Measurements from ENCODE around the gene CHSY1. TPM values are rescaled to one million over a fixed set of nuclear protein-coding genes. Genes with fewer than 3 reads are reported as not detected.
A peak's percentile ranks its signal among the peaks of the same experiment; 100 is the strongest.

CHSY1 gene
- total and polyA plus RNA-seq, 2 of the 13 experiments (the other 11 are each of a cell fraction or from before 2014, with no cell fraction given): 13.3 to 13.7 TPM

- 0 out of 2 replicates have a peak, but pooled peaks have one; percentile 50 for TF ChIP-seq ZBTB10 (CRISPR knock-in tag; IDR thresholded peaks at IDR 0.05; ENCODE audit: borderline replicate concordance)
- no peak; the same call in 1 of the 2 replicates for TF ChIP-seq CTCF (CRISPR knock-in tag; IDR thresholded peaks at IDR 0.05)
- TF ChIP-seq MTERF4 (CRISPR knock-in tag; IDR thresholded peaks at IDR 0.05): no peak
- TF ChIP-seq NBN (conservative IDR thresholded peaks at IDR 0.05): no peak
- 0 out of 2 replicates have a peak, but pooled peaks have one; percentile 19 for TF ChIP-seq HOXA9 (CRISPR knock-in tag; IDR thresholded peaks at IDR 0.05; ENCODE audit: borderline replicate concordance)
- TF ChIP-seq ZNF660 (CRISPR knock-in tag; IDR thresholded peaks at IDR 0.05; ENCODE audit: borderline replicate concordance, low read depth): no peak
- TF ChIP-seq GATA4 (IDR thresholded peaks at IDR 0.05; ENCODE audit: borderline replicate concordance, low read depth): no peak
- TF ChIP-seq RARG (CRISPR knock-in tag; IDR thresholded peaks at IDR 0.05; ENCODE audit: low read depth): no peak
- TF ChIP-seq ZNF839 (CRISPR knock-in tag; IDR thresholded peaks at IDR 0.05; ENCODE audit: borderline replicate concordance): no peak
- TF ChIP-seq YEATS4 (CRISPR knock-in tag; IDR thresholded peaks at IDR 0.05; ENCODE audit: borderline replicate concordance): peak; percentile 98
- TF ChIP-seq CENPX (CRISPR knock-in tag; IDR thresholded peaks at IDR 0.05): no peak
- TF ChIP-seq CREM (IDR thresholded peaks at IDR 0.05): no peak
- TF ChIP-seq CREM (CRISPR knock-in tag; IDR thresholded peaks at IDR 0.05): no peak
- TF ChIP-seq GZF1 (CRISPR knock-in tag; IDR thresholded peaks at IDR 0.05): no peak
- TF ChIP-seq TGIF2 (CRISPR knock-in tag; IDR thresholded peaks at IDR 0.05): no peak
- peak; percentile 64 for TF ChIP-seq TAF1 (CRISPR knock-in tag; IDR thresholded peaks at IDR 0.05)
- TF ChIP-seq GRHL1 (CRISPR knock-in tag; conservative IDR thresholded peaks at IDR 0.05): no peak
- TF ChIP-seq SALL1 (CRISPR knock-in tag; IDR thresholded peaks at IDR 0.05): peak; percentile 67
- no peak for TF ChIP-seq NONO (IDR thresholded peaks at IDR 0.05)
- peak; percentile 74 for TF ChIP-seq NONO (CRISPR knock-in tag; conservative IDR thresholded peaks at IDR 0.05)
- TF ChIP-seq ZNF274 (CRISPR knock-in tag; IDR thresholded peaks at IDR 0.05): no peak
- no peak for TF ChIP-seq IKZF5 (CRISPR knock-in tag; IDR thresholded peaks at IDR 0.05)
These were observed 25.4 kb upstream of the CHSY1 start, which contains the start of gene SELENOS (continued) for GRCh38 chr15:101277038-101277822.

Measured in HepG2 (cell line).